NCI-H2081 treated with DMSO at 0.1 percent for 48 hours (cell line): ENCODE results near the gene BAIAP2.

Experiments
- DNase-seq: peaks from one replicate; lab custom pipeline; 2025; lab: John Stamatoyannopoulos, UW

Gene BAIAP2

DNA sequence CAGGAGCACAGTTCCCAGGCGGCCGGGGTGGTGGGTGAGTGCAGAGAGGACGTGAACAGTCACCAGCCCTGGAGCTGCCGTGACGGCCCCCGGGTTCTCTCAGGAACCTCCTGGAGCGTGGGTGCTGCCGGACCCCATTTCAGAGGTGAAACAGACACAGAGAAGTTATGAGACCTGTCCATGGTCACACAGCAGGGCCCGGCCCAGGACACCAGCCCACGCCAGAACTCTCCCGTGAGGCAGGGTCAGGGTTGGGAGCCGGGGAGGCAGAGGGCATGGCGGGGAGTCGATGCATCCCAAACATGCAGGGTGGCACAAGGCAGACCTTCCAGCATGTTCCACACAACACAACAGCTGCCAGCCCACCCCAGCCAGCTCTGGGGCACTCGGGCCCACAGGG, 126.6 kb downstream of the BAIAP2 start:
- DNase-seq = no peak

DNA sequence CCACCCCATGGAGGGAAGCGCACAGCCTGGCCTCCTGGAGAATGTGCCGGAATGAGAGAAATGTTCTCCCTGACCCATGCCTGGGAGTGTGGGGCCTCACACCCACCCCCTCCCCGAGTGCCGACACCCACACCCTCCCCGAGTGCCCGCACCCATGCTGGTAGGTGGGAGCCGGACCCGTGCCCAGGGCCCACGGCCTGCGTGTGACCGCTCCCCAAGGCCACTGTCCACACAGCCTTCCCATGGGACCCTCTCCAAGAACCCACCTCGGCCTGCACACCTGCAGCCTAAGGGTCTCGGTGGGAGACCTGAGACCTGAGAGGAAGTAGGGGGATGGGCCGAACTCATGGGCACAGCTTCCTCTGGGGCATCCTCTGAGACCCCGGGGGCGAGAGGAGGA, 127.0 kb downstream of the BAIAP2 start:
- DNase-seq = no peak

DNA sequence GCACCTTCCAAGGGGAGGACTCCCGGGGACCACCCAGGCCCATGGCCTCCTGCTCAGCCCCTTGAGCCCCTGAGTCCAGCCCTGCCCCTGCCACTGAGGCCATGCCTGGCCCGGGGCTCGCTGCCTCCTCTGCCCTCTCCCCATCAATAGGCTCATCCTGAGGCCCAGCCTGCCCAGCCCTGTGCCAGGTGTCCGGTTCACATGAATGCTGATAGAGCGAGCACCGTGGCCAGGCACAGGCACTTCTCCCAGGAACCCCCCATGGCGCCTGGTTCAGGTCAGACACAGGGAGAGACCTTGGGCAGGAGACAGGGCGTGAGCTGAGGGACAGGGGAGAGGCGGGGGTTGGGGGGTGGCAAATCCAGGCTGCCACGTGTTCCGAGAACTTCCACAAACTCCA, 127.5 kb downstream of the BAIAP2 start:
- no peak for DNase-seq

DNA sequence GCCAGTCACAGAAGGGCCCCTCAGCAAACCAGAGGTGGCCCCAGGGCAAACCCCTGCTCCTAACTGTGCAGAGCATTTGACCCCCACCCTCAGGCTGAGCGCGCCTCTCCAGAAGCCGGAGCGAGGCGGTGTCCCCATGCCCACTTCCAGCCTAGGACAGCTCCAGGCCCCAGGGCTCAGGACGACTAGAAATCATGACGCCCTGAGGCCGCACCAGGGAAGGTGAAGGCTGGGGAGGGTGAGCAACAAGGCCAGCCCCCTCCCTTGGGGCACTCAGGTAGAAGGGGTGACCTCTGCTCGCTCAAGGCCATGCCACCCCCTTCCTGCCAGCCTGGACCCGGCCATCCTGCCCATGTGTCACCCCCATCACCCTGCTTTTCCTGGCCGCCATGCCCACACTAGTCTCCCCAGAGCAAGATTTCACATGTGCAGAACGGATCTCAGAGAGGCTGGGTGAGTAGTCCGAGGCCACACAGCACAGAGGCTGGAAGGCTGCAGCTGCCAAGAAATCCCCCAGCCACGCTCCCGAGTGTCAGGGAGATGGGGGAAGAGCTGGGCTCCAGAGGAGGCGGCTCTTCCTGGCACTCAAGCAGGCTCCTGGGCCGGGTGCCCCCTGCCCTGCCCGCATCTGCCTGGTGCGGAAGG, 128.2 kb downstream of the BAIAP2 start:
- DNase-seq = no peak

DNA sequence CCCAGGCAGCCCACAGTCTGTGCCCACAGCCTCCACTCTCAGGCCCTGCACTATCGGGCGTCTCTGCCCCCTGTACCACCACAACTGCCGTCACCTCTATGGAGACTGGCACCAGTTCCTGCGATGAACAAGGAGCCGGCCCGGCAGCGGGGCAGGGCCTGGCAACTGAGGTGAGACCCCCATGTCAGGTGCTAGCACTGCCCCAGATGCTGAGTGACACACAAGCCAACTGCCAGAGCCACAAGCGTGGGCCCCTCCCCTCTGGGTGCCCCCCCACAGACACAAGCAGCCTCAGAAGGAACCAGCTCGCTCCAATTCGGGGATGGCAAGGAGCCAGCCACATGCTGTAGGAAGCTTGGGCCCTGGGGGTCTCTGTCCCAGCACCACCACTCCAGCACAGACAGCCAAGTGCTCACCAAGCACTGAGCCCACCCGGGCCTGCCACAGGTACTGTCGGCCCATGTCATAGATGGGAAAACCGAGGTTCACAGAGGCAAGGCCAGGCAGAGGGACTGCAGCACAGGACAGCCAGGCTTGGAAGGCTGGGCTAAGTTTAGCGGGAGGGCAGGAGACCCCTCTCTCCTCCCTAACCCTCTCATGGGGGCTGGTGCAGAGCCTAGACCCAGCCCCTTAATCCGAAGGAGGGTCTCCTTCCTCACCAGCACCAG, 128.9 kb downstream of the BAIAP2 start:
- DNase-seq = no peak

DNA sequence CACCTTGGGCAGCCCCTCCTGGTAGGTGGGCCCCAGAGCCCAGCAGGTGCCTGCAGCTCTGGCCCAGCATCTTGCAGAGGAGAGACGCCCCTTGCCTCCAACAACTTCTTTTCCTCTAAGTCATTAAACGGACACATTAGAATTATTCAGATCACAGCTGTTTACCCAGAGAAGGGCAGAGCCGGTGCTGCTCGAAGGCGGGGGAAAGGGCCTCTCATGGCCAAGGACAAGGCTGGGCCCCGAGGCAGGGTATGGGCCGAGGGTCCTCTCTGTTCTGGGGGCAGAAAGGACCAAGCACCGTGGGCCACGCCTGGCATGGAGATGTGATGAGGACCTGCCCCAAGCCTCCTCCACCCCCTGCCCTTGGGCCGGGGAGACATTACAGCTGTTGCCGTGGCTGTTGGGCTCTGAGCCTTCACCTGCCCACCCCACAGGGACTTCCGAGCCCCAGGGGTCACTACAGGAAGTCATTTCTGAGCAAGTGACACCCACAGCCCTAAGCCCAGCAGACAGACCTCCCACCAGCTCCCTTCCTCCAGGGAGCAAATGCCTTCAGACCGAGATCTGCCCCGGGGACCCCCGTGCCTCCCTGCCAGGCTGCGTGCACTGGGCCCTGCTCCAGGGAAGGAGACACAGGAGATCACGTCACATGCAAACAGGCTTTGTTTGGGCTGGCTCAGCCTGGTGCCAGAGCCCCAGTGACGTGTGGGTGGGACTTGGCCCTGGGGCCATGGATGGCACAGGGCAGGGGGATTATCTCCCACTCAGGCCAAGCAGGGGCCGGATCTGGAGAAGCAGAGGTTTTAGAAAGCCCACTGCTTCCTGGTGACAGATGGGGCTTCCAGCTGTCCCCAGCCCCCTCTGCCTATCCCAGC, 129.7 kb downstream of the BAIAP2 start:
- DNase-seq = peak; percentile 28

GRCh38 chr17:81165246-81166032, 130.5 kb downstream of the BAIAP2 start, which contains the start of gene PVALEF:
TSS of gene PVALEF (plus strand) at chr17:81165507. CDS start at chr17:81181227, 15,720 bp downstream.
- DNase-seq = no peak

GRCh38 chr17:81166033-81166492, 131.1 kb downstream of the BAIAP2 start, which contains the start of gene AATK:
TSS of gene AATK (minus strand) at chr17:81166221. CDS start at chr17:81165992, 229 bp downstream.
- DNase-seq = no peak
